ACC112 (cell line): ENCODE measurements around the gene SHBG.
"Not testable (repeated sequence)": the region's sequence is repeated elsewhere in the genome, so short reads cannot be mapped to it uniquely, and the experiment has no call there.

Source experiments
- H2AFZ ChIP-seq: fragments of 200-600 bp; sonication (generic); one replicate; pipeline ENCODE4 v1.6.0; 2017; ENCODE audit warnings: antibody characterized with exemption, low read length; ENCODE audit not compliant: unreplicated experiment
- H3K27ac ChIP-seq: fragments of 200-600 bp; sonication (generic); 2 replicates; pipeline ENCODE4 v1.5.1; 2014; ENCODE audit warnings: low read depth, mild to moderate bottlenecking, antibody characterized with exemption, low read length, moderate library complexity
- H3K27me3 ChIP-seq: fragments of 200-600 bp; sonication (generic); 2 replicates; pipeline ENCODE4 v1.6.1; 2014; ENCODE audit warnings: mild to moderate bottlenecking, antibody characterized with exemption, low read length, moderate library complexity, mixed read lengths; ENCODE audit not compliant: insufficient read depth
- H3K36me3 ChIP-seq: fragments of 200-600 bp; sonication (generic); 2 replicates; pipeline ENCODE4 v1.6.1; 2016; ENCODE audit warnings: mild to moderate bottlenecking, antibody characterized with exemption, low read length, moderate library complexity, mixed read lengths; ENCODE audit not compliant: insufficient read depth
- H3K4me1 ChIP-seq: fragments of 200-600 bp; sonication (generic); one replicate; pipeline ENCODE4 v1.6.1; 2016; ENCODE audit warnings: low read length, mixed read lengths; ENCODE audit not compliant: insufficient read depth, unreplicated experiment, control insufficient read depth
- H3K4me3 ChIP-seq: fragments of 200-600 bp; sonication (generic); 2 replicates; pipeline ENCODE4 v1.5.1; 2014; ENCODE audit warnings: mild to moderate bottlenecking, low read depth, low read length
- H3K79me2 ChIP-seq: fragments of 200-600 bp; sonication (generic); one replicate; pipeline ENCODE4 v1.6.0; 2016; ENCODE audit warnings: low read length; ENCODE audit not compliant: control insufficient read depth, unreplicated experiment, insufficient read depth

The SHBG gene

GRCh38 chr17:7589204-7589868, 40.6 kb upstream of the SHBG start:
- no peak overlapping the region for H3K4me3 ChIP-seq

GRCh38 chr17:7589891-7590691, 39.8 kb upstream of the SHBG start, which contains the start of gene SOX15:
Gene SOX15, minus strand, starts transcription at chr17:7590094. Its CDS starts 418 bp downstream, at chr17:7589676.
- no peak within 1 kb of the TSS for H2AFZ ChIP-seq

More at GRCh38 chr17:7589204-7589868, 40.6 kb upstream of the SHBG start:
- peaks cover 44% of the 10 kb centered on the region for H3K4me1 ChIP-seq
- H3K36me3 ChIP-seq = peaks cover 3% of the 10 kb centered on the region; the same call in 1 of the 2 replicates
- H2AFZ ChIP-seq = no peak overlapping the region
- peaks cover 24% of the 10 kb centered on the region for H3K79me2 ChIP-seq
- H3K27me3 ChIP-seq = no peaks in the 10 kb centered on the region
- H3K27ac ChIP-seq = no peak overlapping the region

GRCh38 chr17:7590743-7591142, 39.2 kb upstream of the SHBG start:
- Histone ChIP-seq H3K79me2 (peaks cover 11% of the 10 kb centered on the region), H3K4me1 (peaks cover 42% of the 10 kb centered on the region), H3K27me3 (no peaks in the 10 kb centered on the region), H3K4me3 (no peak overlapping the region), H3K36me3 (peaks cover 3% of the 10 kb centered on the region; the same call in 1 of the 2 replicates), H3K27ac (peak overlapping the region; percentile 53), H2AFZ (no peak overlapping the region)

More at GRCh38 chr17:7589891-7590691, 39.8 kb upstream of the SHBG start, which contains the start of gene SOX15:
- Histone ChIP-seq H3K4me1 (peaks cover 44% of the 10 kb centered on the region), H3K79me2 (peaks cover 17% of the 10 kb centered on the region), H3K27me3 (no peaks in the 10 kb centered on the region), H3K4me3 (no peak within 1 kb of the TSS), H3K27ac (peak within 1 kb of the TSS; percentile 53), H3K36me3 (peaks cover 3% of the 10 kb centered on the region; the same call in 1 of the 2 replicates)

GRCh38 chr17:7591596-7591995, 38.3 kb upstream of the SHBG start:
- Histone ChIP-seq H2AFZ (no peak overlapping the region), H3K4me3 (no peak overlapping the region), H3K79me2 (peaks cover 9% of the 10 kb centered on the region), H3K36me3 (peaks cover 3% of the 10 kb centered on the region; the same call in 1 of the 2 replicates), H3K4me1 (peaks cover 40% of the 10 kb centered on the region), H3K27ac (no peak overlapping the region), H3K27me3 (no peaks in the 10 kb centered on the region)

GRCh38 chr17:7592422-7593021, 37.4 kb upstream of the SHBG start:
- Histone ChIP-seq H3K4me1 (peaks cover 33% of the 10 kb centered on the region), H2AFZ (no peak overlapping the region), H3K27me3 (no peaks in the 10 kb centered on the region), H3K79me2 (peaks cover 9% of the 10 kb centered on the region), H3K4me3 (no peak overlapping the region), H3K27ac (no peak overlapping the region), H3K36me3 (peaks cover 3% of the 10 kb centered on the region; the same call in 1 of the 2 replicates)

- peaks cover 3% of the 10 kb centered on the region; the same call in 1 of the 2 replicates for H3K36me3 ChIP-seq
- H3K4me1 ChIP-seq = peaks cover 27% of the 10 kb centered on the region
- H3K27me3 ChIP-seq = no peaks in the 10 kb centered on the region
- no peak overlapping the region for H3K27ac ChIP-seq
- H2AFZ ChIP-seq = no peak overlapping the region
- H3K4me3 ChIP-seq = no peak overlapping the region
- peaks cover 9% of the 10 kb centered on the region for H3K79me2 ChIP-seq
Measured at GRCh38 chr17:7593296-7593695, 36.6 kb upstream of the SHBG start.

- not testable (repeated sequence) for H3K27me3 ChIP-seq, H3K36me3 ChIP-seq
Measured at GRCh38 chr17:7597561-7597960, 32.4 kb upstream of the SHBG start.

GRCh38 chr17:7606280-7606679, 23.7 kb upstream of the SHBG start:
- no peaks in the 10 kb centered on the region for H3K4me1 ChIP-seq
- H2AFZ ChIP-seq = no peak overlapping the region
- H3K27ac ChIP-seq = no peak overlapping the region
- peaks cover 23% of the 10 kb centered on the region; the same call in 1 of the 2 replicates for H3K36me3 ChIP-seq
- no peaks in the 10 kb centered on the region for H3K27me3 ChIP-seq
- H3K4me3 ChIP-seq = no peak overlapping the region
- peaks cover 33% of the 10 kb centered on the region for H3K79me2 ChIP-seq

More at GRCh38 chr17:7597561-7597960, 32.4 kb upstream of the SHBG start:
- H3K79me2 ChIP-seq, H3K4me1 ChIP-seq, H3K4me3 ChIP-seq, H3K27ac ChIP-seq, H2AFZ ChIP-seq: not testable (repeated sequence)

- H3K36me3 ChIP-seq = peaks cover 15% of the 10 kb centered on the region; the same call in 1 of the 2 replicates
- H3K4me1 ChIP-seq = peaks cover 23% of the 10 kb centered on the region
- peaks cover 62% of the 10 kb centered on the region for H3K79me2 ChIP-seq
- no peak overlapping the region for H3K4me3 ChIP-seq
- H3K27me3 ChIP-seq = no peaks in the 10 kb centered on the region
- no peak overlapping the region for H3K27ac ChIP-seq
- H2AFZ ChIP-seq = no peak overlapping the region
Measured at GRCh38 chr17:7610641-7611040, 19.3 kb upstream of the SHBG start.

GRCh38 chr17:7611635-7612293, 18.2 kb upstream of the SHBG start:
- Histone ChIP-seq H3K4me1 (peaks cover 23% of the 10 kb centered on the region), H3K27me3 (no peaks in the 10 kb centered on the region), H3K79me2 (peaks cover 56% of the 10 kb centered on the region), H3K36me3 (peaks cover 15% of the 10 kb centered on the region; the same call in 1 of the 2 replicates), H2AFZ (no peak overlapping the region), H3K4me3 (peak overlapping the region; percentile 98), H3K27ac (peak overlapping the region; percentile 38)
